H1 (cell line): ENCODE measurements around the gene ACACB.

Experiments used
- ASH2L ChIP-seq: fragments of 200-600, 300-600 bp; sonication (generic); IDR thresholded peaks from one replicate; pipeline ENCODE4 v1.7.1; 2017; ENCODE audit warnings: low read length
- ATF2 ChIP-seq: IDR thresholded peaks from 2 replicates; pipeline ENCODE4 v1.6.1; 2012; ENCODE audit warnings: low read length, inconsistent platforms
- EP300 ChIP-seq, 2 experiments: IDR thresholded peaks; 1 replicate in 1 of 2; 2 replicates in 1 of 2; pipeline ENCODE4 v1.6.1; 2011 to 2012; ENCODE audit warnings: low read depth in 2 of 2, low read length in 2 of 2, mild to moderate bottlenecking in 2 of 2, borderline replicate concordance in 1 of 2, inconsistent platforms in 1 of 2, moderate library complexity in 1 of 2
- EZH2 ChIP-seq: fragments of 200-600 bp; sonication (generic); IDR thresholded peaks from 2 replicates; pipeline ENCODE4 v1.7.1; 2012; ENCODE audit warnings: low read depth, mild to moderate bottlenecking, moderate library complexity, low read length, inconsistent platforms; ENCODE audit not compliant: severe bottlenecking
- TAF1 ChIP-seq: IDR thresholded peaks from 2 replicates; pipeline ENCODE4 v1.6.1; 2011; ENCODE audit warnings: mild to moderate bottlenecking, low read depth, low read length
- TF ChIP-seq, protein P1 (sequence below), 3 experiments: IDR thresholded peaks; 1 replicate in 2 of 3; 2 replicates in 1 of 3; pipeline versions ENCODE4 v1.5.1 to v1.6.1; 2011; ENCODE audit warnings: low read length in 3 of 3, mild to moderate bottlenecking in 3 of 3, inconsistent platforms in 2 of 3, low read depth in 1 of 3, moderate library complexity in 1 of 3; ENCODE audit not compliant: insufficient read depth in 1 of 3; ENCODE audit errors: control extremely low read depth in 1 of 3

DNA sequence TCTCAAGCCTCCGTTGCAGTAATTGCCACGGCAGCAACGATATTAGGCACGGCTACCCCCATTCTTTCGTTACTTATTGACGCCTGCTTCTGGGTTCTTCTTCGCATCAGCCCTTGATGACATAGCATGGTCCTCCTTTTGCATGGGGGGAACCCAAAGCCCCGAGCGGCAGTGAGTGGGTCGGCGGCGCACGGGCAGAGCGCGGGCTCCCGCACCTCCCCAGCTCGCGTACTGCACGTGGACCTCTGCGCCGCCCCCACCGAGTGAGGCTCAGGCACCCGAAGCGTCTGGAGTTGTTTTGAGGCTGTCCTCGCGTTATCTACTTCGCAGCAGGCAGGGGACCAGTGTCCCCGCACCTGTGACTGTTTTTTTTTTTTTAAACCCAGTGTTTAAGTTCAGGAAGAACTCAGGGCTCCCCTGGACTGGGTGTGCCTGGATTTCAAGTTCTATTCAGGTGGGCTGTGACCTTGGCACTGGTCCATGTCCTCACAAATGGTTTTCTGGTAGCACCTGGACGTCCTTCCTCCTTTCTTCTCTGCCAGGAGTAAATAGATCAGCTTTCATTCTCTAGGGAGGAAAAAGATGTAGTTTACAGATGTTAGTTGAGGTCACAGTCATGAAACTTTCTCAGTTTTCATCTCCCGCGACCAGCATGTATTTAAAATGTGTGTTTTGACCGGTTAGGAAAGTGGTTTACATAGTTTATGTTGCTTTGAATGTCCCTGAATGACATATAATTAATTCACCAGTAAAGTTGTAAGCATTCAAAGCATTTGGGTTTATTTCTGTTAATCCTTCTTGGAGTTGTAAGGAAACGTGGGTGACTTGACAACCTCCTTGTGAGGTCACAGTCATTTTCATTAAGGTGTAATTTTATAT lies 194.1 kb downstream of the ACACB start:
- TF ChIP-seq, protein P1, sequence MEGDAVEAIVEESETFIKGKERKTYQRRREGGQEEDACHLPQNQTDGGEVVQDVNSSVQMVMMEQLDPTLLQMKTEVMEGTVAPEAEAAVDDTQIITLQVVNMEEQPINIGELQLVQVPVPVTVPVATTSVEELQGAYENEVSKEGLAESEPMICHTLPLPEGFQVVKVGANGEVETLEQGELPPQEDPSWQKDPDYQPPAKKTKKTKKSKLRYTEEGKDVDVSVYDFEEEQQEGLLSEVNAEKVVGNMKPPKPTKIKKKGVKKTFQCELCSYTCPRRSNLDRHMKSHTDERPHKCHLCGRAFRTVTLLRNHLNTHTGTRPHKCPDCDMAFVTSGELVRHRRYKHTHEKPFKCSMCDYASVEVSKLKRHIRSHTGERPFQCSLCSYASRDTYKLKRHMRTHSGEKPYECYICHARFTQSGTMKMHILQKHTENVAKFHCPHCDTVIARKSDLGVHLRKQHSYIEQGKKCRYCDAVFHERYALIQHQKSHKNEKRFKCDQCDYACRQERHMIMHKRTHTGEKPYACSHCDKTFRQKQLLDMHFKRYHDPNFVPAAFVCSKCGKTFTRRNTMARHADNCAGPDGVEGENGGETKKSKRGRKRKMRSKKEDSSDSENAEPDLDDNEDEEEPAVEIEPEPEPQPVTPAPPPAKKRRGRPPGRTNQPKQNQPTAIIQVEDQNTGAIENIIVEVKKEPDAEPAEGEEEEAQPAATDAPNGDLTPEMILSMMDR (IDR thresholded peaks at IDR 0.05; ENCODE audit: control extremely low read depth in 1 of 3, insufficient read depth in 1 of 3, low read depth in 1 of 3, low read length in 3 of 3) = no peak
- TF ChIP-seq TAF1 (no peak), ATF2 (no peak), EZH2 (peak; percentile 68), ASH2L (no peak), EP300 (IDR thresholded peaks at IDR 0.05; ENCODE audit: borderline replicate concordance in 1 of 2, low read depth in 2 of 2, low read length in 2 of 2) (no peak)
